Erythroblast (primary cell): ENCODE measurements around the gene GFY.

Experiments used
- DNase-seq, 2 experiments: peaks; one replicate each; lab custom pipeline; 2025; lab: John Stamatoyannopoulos, UW
- GATA1 ChIP-seq: IDR thresholded peaks from 2 replicates; pipeline ENCODE4 v1.6.1; 2011; ENCODE audit warnings: low read depth, mild to moderate bottlenecking, control low read depth, low read length, moderate library complexity
- POLR2A ChIP-seq: IDR thresholded peaks from 2 replicates; pipeline ENCODE4 v1.6.1; 2011; ENCODE audit warnings: mild to moderate bottlenecking, low read length

GFY gene

GRCh38 chr19:49396738-49397505, 28.3 kb upstream of the GFY start:
- no peak for DNase-seq
- TF ChIP-seq GATA1 (no peak), POLR2A (no peak)

GRCh38 chr19:49398001-49398615, 27.1 kb upstream of the GFY start:
- TF ChIP-seq GATA1 (no peak), POLR2A (no peak)
- DNase-seq: no peak

DNA sequence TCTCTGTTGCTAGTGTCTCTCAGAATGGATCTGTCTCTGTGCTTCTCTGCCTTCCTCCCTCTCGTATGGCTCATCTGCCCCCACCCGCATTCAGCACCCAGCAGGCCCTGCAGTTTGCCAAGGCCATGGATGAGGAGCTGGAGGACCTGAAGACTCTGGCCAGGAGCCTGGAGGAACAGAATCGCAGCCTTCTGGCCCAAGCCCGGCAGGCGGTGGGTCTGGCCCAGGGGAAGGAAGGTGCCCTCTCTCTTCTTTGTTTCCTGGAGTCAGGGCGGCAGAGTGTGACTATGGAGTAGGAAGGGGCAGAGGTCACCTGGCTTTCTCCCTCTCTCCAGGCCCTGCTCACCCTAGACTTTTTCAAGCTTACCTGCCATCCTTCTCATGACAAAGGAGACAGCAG, 26.3 kb upstream of the GFY start:
- TF ChIP-seq GATA1 (no peak), POLR2A (no peak)
- DNase-seq: no peak

GRCh38 chr19:49400029-49400428, 25.2 kb upstream of the GFY start:
- DNase-seq: no peak
- TF ChIP-seq GATA1: no peak
- no peak for TF ChIP-seq POLR2A

DNA sequence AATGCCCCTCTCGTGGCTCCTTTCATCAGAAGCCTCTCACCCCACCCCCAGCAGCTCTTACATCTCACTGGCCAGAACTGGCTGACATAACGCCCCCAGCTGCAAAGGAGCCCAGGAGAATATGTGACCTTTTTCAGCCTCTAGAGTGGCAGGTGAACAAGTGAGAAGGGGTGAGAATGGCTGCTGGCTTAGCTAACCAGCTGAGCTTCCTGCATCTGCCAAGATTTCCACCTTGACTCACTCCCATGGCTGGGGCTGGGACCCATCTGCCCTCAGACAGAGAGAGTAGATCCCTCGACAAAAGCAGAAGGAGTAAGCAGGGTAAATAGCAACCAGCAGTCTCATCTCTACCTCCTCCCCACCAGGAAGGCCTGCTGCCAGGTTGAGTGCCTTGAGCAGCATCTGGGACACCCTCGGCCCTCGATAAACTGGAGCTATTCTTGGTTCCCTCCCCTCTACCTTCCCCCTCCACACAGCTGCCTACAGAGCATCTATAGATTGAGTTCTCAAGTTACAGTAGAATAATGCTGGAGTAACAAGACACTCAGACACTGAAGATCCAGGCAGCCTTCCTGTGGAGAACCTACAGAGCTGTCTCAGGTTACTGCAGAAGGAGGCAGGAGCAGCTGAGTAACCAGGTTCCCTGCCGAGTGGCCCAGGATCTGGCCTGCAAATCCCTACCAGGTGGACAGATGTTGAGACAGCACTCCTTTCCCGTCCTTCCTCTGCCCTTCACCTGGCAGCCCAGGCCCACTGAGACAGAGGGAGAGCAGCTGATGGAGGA, 21.6 kb upstream of the GFY start:
- TF ChIP-seq POLR2A: no peak
- TF ChIP-seq GATA1: no peak
- no peak for DNase-seq

DNA sequence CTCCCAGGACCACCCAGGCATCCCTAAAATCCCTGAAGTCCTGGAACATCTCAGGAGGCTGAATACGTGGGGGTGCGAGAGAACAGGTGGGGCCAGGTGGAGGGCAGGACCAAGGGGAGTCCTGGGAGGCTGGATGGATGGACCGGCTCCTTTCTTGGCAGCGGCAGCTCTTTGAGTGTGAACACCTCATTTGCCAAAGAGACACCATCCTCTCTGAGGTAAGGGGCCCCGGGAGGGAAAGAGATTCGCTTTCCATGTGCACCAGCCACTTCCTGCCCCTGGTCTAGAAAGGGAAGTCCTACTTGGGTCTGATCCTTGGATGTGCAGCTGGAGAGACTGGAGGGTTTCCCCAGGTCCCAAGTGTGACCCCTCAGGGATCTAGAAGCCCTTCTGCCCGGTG, 18.1 kb upstream of the GFY start:
- TF ChIP-seq POLR2A (no peak), GATA1 (no peak)
- no peak for DNase-seq

GRCh38 chr19:49407482-49408015, 17.6 kb upstream of the GFY start:
- TF ChIP-seq GATA1: no peak
- TF ChIP-seq POLR2A: no peak
- DNase-seq: no peak

- TF ChIP-seq POLR2A (no peak), GATA1 (no peak)
- DNase-seq: no peak
Observed at GRCh38 chr19:49408816-49409440, 16.3 kb upstream of the GFY start.

DNA sequence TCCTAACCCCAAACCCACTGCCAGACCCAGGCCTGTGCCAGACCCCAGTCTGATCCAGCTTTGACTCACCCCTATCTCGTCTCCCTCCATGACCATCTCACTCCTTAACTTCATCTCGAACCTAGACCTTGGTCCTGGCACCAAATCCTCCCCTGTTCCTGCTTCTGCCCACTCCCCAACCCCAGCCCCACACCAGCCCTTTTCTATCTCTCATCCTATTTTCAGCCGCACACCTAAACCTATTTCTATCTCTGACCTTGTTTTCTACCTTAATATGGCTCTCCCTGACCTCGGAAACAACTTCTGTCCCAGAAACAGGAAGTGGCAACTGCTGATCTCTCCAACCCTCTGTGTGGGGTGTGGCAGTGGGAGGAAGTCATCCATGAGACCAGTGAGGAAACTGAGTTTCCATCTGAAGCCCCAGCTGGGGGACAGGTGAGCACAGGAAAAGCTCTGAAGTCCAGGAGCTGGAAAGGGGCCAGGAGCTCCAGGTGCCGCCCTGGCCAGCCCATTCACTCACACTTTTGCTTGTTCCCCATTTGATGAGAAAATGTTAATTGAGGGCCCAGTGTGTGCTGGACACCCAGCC, 15.7 kb upstream of the GFY start:
- no peak for DNase-seq
- TF ChIP-seq POLR2A (no peak), GATA1 (no peak)

DNA sequence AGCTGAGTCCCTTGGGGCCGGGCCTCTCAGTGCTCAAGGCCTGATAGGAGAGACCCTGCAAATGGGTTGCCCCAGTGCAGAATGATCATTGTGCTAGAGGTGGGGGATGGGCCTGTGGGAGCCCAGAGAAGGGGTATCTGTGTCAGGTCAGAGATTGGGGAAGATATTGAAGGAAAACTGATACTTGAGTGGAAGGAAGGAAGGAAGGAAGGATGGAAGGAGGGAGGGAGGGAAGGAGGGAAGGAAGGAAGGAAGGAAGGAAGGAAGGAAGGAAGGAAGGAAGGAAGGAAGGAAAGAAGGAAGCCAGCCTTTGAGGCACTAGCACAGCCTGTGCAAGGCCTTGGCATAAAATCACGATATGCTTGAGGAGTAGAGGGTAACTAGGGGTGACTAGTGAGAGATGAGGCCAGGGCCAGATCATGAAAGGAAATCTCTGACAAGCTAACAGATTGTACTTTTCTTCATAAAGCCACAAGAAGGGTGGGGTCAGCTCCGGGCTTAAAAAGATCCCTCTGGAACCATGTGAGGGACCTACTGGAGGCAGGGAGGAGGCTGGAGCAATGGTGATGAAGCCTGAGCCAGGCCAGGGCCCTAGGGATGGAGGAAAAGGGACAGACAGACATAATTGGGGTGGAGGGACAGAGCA, 13.4 kb upstream of the GFY start:
- TF ChIP-seq POLR2A (no peak), GATA1 (no peak)
- no peak for DNase-seq

GRCh38 chr19:49413348-49413747, 11.8 kb upstream of the GFY start:
- no peak for DNase-seq
- TF ChIP-seq GATA1 (no peak), POLR2A (no peak)

- DNase-seq: no peak
- no peak for TF ChIP-seq GATA1
- no peak for TF ChIP-seq POLR2A
Observed at GRCh38 chr19:49414256-49414655, 10.9 kb upstream of the GFY start.

GRCh38 chr19:49415102-49415809, 9.9 kb upstream of the GFY start:
- no peak for DNase-seq
- TF ChIP-seq POLR2A: no peak
- no peak for TF ChIP-seq GATA1
